GM18507 (cell line): ENCODE data around the gene GSTT2B.
"Not testable (repeated sequence)": the region's sequence is repeated elsewhere in the genome, so short reads cannot be mapped to it uniquely, and the experiment has no call there.

Source experiments
- DNase-seq: peaks from one replicate; pipeline ENCODE4 v3.0.0; 2011; ENCODE audit warnings: low read depth; ENCODE audit not compliant: insufficient read length; ENCODE audit errors: extremely low spot score
- FAIRE-seq: peaks from 2 replicates; lab custom pipeline; 2011; peaks lifted over from hg19 to GRCh38; lab: Jason Lieb, UNC

The GSTT2B gene

DNA sequence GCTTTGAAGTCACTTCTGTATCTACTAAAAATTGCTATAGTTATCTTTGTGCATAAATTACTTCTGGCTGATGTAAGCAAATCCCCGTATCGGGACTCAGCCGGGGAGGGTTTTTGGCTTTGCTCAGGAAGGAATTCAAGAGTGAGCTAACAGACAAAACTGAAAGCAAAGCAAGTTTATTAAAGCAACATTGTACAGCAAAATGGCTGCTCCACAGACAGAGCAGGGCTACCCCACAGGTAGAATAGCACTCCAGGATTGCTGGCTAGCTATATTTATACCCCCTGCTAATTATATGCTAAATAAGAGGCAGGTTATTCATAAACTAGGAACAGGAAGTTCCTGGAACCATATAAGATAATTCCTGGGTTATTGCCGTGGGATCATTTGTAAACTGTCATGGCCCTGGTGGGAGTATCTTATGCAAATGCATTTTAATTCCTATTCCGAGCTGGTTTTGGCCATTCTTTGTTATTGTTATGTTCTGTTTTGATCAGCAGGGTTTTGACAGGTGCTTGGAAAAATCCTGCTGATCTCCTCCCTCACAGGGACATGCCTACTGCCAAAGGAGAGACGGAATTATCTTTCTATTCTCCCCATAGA, 51.6 kb downstream of the GSTT2B start:
- DNase-seq (no peak), FAIRE-seq (no peak)

DNA sequence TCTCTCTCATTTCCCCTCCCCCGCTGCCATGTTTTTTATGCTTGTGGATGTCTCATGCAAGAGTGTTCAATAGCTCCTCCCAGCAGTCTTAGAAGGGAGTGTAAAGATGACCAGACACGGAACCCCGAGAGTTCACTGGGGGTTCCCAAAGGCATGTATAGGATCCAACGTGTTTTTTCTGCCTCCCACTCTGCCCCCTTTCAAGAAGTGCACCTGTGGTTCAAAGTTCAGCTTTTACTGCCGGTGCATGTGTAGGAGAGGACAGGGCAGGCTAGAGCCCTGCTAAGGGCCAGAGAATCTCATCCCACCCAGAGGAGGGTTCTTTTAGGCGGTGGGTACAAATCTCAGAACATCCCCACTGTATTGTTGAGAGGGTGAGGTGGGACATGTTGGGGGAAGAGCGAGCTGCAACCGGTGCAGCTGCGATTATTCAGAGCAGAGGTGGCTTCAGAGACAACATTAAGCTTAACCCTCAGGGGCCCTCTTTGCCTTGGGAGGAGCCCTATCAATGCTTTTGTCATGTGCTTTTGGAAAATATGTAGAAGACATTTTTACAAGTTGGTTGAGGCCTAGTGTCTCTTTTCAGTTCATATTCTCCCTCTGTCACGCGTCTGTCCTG, 52.3 kb downstream of the GSTT2B start:
- FAIRE-seq (no peak), DNase-seq (no peak)

- FAIRE-seq, DNase-seq: not testable (repeated sequence)
These were observed 53.6 kb downstream of the GSTT2B start for GRCh38 chr22:23907423-23907822.
